HG02981 (cell line): ENCODE results near the gene BRCA1.
A peak's percentile ranks its signal among the peaks of the same experiment; 100 is the strongest.

Source experiments
- ATAC-seq: cut with Tn5 transposase; IDR thresholded peaks from one replicate; pipeline ENCODE4 v1.9.1; 2021; ENCODE audit warnings: mild to moderate bottlenecking, moderate library complexity; ENCODE audit not compliant: unreplicated experiment

BRCA1 gene

GRCh38 chr17:43025766-43026537 lies 99.2 kb downstream of the BRCA1 start:
- no peak for ATAC-seq

- ATAC-seq, result no peak
Measured at GRCh38 chr17:43025290-43025657, 99.9 kb downstream of the BRCA1 start.

GRCh38 chr17:43024407-43025289 lies 100.5 kb downstream of the BRCA1 start, which contains the start of gene RND2:
RND2 (plus strand) TSS chr17:43025231; CDS start chr17:43025348, 117 bp downstream.
- ATAC-seq, result peak; percentile 47

DNA sequence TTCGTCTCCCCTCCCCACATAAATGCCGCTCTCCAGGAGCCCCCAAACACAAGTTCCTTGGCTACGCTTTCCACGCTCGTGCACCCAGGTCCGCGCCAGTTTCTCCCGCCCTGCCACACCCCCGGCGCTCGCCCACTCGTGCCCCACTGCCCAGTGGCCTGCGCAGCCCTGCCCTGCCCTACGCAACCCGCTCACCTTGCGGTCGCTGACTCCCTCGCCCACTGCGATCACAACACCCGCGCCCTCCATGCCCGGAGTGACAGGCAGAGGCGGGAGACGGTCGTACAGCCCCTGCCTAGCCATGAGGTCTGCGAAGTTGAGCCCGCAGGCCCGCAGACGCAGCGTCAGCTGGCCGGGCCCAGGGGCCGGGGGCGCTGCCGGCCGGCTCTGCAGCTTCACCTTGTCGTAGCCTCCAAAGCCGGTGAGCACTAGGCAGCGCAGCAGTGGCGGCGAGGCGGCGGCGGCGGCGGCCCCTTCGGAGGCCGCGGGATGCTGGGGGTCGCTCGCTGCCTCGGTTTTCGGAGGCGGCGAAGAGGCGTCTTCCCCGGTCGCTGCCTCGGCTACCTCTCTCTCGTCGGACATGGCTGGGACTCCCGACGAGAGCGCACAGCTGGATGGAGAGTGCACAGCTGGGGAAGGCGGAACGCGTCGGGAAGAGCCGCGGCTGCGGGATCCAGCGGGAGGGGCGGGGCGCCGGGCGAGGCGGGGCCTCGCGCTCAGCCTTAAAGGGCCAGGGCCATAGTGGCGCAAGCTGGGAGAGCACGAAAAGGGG lies 103.2 kb downstream of the BRCA1 start, which contains the start of gene VAT1:
TSS of gene VAT1 (minus strand) at position 645 of the 772 bp plus-strand sequence. CDS start at position 582, 63 bp downstream.
- no peak for ATAC-seq

GRCh38 chr17:43020789-43021740 lies 104.1 kb downstream of the BRCA1 start:
- no peak for ATAC-seq

DNA sequence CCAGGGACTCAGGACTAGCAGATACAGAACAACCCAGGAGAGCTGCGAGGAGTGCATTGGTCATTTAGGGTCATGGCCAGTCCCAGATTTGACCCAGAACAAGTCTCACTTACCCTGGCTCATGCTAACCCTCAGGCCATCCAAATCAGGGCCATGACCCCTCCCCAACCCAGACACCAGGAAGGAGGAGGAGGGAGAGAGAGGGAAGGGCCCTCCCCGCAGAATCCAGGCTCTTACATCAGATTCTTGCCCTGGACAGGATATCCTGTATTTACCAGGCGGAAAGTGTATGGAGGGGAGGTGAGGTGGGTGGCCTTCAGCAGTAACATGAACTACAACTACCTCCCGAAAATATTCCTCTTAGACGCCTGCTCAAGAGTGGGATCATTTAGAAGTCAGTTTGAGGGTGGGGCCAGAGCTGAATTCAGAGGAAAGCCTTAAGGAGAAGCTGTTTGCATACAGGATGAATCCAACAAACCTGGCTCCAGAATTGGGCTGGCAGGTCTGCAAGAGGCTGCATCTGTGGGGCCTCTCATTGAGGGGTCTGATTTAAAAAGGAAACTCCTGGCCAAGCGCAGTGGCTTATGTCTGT lies 105.0 kb downstream of the BRCA1 start:
- no peak for ATAC-seq

GRCh38 chr17:43019418-43019817 lies 105.7 kb downstream of the BRCA1 start:
- no peak for ATAC-seq

DNA sequence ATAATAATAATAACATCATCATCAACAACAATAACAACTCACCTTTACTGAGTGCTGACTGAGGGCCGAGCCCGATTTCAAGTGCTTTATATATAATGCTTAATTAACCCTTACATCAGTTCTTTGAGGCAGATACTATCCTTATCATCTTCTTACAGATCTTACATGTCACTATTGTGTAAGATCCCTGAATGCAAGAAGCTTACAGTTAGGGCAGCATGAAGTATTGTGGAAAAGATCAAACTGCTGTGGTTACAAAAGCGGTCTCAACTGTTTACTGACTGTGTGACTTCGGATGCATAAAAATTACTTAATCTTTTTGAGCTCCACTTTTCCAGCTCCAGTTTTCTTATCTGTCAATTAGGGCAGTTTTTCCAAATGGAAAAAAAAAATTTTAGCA lies 106.2 kb downstream of the BRCA1 start:
- ATAC-seq, result no peak

- ATAC-seq, result no peak
Measured at GRCh38 chr17:43018008-43018853, 106.9 kb downstream of the BRCA1 start.

DNA sequence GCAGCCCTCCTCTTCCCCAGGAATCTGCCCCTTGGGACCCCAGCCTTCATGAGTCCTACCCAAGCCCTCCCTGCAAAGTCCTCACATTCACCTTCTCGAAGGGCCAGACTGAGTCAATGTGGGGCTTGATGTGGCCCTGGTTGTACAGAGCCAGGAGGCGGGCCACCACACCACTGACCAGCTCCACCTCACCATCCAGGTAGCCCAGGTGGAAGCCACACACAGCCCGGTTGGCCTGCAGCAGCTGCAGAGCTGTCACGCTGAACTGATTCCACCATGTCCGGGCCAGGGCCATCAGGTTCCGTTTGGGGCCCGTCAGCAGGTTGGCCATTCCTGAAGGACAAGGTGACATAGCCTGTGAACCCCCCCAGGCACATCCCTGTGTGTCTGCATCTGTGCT lies 108.9 kb downstream of the BRCA1 start:
- ATAC-seq, result no peak

DNA sequence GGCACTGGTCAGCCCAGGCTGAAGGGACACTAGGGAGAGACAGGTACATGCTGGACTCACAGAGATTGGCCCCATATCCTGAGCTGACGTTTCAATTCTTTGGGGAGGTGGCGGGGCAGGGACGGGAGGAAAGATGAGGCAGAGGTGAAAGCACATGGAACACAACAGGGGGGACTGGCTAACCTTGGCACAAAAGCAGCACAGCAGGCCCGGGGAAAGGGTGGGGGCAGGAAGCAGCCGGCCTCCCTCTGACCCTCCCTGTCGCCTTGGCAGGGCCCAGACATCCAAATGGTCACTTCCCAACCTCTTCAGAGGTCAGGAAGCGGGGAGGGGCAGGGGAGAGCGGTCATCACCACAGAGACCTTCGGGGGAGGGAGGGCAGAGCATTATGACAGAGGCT lies 109.6 kb downstream of the BRCA1 start:
- no peak for ATAC-seq

DNA sequence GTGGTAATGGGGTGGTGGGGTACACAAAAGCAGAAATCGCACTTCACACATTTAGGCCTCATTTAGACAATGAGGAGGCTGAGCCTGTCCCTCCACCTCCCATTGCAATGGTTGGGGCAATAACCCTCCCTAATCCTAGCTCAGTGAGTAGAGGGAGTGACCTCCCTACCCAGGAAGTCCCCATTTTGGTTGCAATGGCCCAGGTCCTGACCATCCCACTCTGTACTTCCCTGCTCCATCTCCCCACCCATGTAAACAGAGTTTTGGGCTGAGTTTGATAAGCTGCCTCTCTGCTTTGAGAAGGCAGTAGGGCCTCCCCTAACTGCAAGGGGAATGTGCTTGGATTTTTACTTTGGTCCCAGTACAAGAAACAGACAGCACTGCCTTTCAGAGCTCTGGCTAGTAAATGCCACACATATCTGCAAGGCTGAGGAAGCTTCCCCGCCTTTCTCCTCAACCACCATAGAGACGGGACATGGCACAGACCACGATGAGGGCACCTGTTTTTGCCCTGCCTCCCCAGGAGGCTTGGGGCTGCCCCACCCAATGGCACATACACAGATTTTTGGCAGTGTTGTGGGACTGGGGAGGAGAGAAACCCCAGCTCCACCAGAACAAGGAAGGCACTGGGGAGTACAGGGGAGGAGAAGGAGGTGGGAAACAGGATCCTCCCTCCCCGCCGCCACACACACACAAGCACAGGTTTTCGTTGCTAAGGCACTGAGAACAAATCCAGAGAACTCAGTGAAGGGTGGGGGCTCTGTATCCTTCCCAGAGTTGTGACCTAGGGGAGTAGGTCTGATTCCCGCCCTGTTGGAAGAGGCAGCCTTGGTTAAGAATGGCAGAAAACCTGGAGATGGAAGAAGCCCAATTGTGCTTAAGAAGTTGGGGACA lies 110.3 kb downstream of the BRCA1 start:
- no peak for ATAC-seq

DNA sequence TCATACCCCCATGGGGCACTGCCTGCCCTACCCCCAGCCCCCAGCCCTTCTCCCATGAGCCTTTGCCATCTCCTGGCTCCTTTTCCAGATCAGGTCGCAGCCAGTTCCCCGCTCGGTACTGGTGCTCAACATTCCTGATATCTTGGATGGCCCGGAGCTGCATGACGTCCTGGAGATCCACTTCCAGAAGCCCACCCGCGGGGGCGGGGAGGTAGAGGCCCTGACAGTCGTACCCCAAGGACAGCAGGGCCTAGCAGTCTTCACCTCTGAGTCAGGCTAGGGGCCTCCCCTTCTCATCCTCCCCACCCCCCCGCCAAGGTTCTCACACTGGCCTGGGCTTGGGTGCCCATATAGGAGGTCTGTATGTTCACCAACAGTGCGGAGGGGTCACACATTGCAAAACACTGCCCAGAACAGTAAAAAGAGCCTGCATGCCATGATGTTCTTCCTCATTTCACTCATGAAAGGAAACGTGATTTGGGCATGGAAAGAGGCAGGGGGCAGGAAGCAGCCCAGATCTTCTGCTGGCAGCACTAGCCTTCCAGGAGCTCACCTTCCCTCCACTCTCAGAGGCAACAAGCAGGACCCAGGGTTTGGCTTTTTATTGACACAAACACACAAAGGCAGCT lies 111.0 kb downstream of the BRCA1 start:
- no peak for ATAC-seq

DNA sequence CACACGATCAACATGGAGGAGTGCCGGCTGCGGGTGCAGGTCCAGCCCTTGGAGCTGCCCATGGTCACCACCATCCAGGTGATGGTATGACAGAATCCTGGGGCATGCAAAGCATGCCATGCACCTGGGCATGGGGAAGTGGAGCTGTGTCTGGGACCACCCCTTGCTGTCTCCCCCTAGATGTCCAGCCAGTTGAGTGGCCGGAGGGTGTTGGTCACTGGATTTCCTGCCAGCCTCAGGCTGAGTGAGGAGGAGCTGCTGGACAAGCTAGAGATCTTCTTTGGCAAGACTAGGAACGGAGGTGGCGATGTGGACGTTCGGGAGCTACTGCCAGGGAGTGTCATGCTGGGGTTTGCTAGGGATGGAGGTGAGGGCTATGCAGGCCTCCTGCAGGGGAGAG lies 111.9 kb downstream of the BRCA1 start:
- no peak for ATAC-seq

- ATAC-seq, result no peak
Measured at GRCh38 chr17:43011728-43012472, 113.3 kb downstream of the BRCA1 start.

DNA sequence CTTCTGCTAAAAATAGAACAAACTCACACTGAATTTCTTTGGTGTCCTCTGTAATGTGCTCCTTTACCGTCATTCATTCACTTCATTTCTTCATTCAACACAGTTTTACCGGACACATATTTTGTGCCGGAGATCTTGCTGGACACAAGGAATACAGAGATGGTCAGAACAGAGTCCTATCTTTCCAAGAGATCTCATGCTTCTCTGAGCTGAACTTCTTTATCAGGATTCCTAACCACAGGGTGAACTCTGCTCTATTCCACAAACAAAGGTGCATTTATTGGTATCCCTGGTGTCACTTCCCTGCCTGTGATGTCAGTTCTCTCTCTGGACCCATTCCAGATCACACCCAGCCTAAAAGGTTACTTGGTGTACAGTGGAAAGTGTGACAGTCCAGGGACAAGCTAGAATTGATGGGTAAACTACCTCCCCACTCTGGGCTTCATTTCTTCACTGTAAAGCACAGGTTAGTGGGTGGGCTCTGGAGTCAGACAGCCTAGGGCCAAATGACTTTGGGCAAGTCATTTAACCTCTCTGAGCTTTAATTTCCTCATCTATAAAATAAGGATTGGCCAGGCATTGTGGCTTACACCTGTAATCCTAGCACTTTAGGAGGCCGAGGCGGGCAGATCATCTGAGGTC lies 114.4 kb downstream of the BRCA1 start:
- no peak for ATAC-seq
